ENCODE measurements around the gene TEX52.

Gene TEX52

DNA sequence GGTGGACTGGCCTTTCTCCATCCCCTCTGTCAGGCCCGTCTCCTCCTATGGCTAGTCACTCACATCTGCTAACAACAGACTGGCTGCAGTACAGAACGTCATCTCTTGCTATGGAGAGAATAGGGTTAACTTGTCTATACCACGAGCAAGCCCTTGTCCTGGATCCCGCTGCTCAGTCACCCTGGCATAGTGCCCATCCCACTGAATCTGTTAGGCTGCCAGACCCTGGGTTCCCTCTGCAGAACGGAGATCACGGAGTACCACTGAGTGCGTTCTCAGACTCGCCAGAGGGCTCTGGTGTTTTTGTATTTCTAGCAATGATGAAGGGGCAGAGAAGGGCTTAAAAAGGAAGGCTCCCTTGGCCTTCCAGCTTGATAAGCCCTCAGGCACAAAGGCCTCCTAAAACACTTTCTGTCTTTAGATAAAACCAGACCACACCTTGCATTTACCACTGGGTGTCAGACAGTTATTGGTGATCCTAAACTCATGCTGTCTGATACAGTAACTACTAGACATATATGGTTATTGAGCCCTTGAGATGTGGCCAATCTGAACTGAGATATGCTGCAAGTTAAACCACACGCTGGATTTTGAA lies 15.7 kb downstream of the TEX52 start:
- CTCF ChIA-PET, result interaction anchor here (1.1 kb wide), 1 partner anchor 26 kb away, joined by 3 read pairs; no protein-coding TSS in a partner anchor
- POLR2A ChIA-PET, result no interaction called here
- TF ChIP-seq, protein P1, sequence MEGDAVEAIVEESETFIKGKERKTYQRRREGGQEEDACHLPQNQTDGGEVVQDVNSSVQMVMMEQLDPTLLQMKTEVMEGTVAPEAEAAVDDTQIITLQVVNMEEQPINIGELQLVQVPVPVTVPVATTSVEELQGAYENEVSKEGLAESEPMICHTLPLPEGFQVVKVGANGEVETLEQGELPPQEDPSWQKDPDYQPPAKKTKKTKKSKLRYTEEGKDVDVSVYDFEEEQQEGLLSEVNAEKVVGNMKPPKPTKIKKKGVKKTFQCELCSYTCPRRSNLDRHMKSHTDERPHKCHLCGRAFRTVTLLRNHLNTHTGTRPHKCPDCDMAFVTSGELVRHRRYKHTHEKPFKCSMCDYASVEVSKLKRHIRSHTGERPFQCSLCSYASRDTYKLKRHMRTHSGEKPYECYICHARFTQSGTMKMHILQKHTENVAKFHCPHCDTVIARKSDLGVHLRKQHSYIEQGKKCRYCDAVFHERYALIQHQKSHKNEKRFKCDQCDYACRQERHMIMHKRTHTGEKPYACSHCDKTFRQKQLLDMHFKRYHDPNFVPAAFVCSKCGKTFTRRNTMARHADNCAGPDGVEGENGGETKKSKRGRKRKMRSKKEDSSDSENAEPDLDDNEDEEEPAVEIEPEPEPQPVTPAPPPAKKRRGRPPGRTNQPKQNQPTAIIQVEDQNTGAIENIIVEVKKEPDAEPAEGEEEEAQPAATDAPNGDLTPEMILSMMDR (IDR thresholded peaks at IDR 0.05; ENCODE audit: insufficient read depth, low read length, missing control alignments), result no peak
- no peak overlapping the region for H3K4me3 ChIP-seq (ENCODE audit: low read depth, low read length)
- DNase-seq (ENCODE audit: low read depth, low spot score), result no peak

DNA sequence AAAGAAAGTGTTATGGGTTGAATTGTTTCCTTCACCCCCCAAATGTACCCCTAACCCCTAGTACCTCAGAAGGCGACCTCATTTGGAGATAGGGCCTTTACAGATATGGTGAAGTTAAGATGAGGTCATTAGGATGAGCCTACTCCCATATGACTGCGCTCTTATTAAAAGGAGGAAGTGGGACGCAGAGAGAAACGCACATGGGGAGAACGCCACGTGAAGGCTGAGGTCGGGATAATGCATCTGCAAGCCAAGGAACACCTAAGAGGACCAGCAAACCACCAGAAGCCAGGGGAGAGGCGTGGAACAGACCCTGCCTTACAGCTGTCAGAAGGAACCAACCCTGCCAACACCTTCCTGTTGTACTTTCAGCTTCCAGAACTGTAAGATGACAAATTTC lies 20.3 kb downstream of the TEX52 start:
- DNase-seq (ENCODE audit: low read depth, low spot score), result no peak
- ChIA-PET CTCF (interaction anchor here (9.4 kb wide), 1 partner anchor 13 kb away, joined by 90 read pairs; no protein-coding TSS in a partner anchor), POLR2A (no interaction called here)
- no peak overlapping the region for H3K4me3 ChIP-seq (ENCODE audit: low read depth, low read length)
- TF ChIP-seq, protein P1 (IDR thresholded peaks at IDR 0.05; ENCODE audit: insufficient read depth, low read length, missing control alignments), result no peak

DNA sequence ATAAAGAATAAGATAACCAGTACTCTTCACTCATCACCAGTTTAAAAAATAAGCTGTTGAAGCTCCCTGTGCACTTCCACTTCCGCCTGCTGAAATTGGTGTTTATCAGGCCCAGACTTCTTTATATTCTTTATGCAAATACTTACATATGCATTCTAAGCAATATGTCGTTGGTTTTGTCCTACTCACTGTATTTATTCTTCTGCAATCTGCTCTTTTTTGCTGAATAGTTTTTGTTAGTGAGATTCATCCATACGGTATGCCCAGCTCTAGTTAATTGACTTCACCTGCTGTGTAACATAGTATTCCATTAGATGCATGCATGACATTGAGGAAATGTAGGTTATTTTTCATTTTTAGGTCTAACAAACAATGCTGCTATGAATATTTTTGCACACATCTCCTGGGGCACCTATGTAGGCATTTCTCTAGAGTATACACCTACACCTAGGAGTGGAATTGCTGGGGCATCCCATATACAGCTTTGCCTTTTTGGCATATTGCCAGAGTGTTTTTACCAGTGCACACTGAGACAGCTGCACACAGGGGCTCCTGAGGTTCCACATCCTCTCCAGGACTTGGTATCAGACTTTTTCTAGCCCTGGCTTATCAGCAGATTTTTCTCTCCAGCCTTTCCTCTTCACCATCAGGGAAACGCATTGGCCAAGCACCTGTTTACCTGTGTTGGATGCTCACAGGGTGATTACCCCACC lies 21.0 kb downstream of the TEX52 start:
- no peak overlapping the region for H3K4me3 ChIP-seq (ENCODE audit: low read depth, low read length)
- ChIA-PET POLR2A (no interaction called here), CTCF (interaction anchor here (0.6 to 9.4 kb wide), 2 partner anchors 14 to 21 kb away, joined by 5 to 90 read pairs; no protein-coding TSS in a partner anchor)
- DNase-seq (ENCODE audit: low read depth, low spot score), result no peak
- TF ChIP-seq, protein P1 (IDR thresholded peaks at IDR 0.05; ENCODE audit: insufficient read depth, low read length, missing control alignments), result no peak

DNA sequence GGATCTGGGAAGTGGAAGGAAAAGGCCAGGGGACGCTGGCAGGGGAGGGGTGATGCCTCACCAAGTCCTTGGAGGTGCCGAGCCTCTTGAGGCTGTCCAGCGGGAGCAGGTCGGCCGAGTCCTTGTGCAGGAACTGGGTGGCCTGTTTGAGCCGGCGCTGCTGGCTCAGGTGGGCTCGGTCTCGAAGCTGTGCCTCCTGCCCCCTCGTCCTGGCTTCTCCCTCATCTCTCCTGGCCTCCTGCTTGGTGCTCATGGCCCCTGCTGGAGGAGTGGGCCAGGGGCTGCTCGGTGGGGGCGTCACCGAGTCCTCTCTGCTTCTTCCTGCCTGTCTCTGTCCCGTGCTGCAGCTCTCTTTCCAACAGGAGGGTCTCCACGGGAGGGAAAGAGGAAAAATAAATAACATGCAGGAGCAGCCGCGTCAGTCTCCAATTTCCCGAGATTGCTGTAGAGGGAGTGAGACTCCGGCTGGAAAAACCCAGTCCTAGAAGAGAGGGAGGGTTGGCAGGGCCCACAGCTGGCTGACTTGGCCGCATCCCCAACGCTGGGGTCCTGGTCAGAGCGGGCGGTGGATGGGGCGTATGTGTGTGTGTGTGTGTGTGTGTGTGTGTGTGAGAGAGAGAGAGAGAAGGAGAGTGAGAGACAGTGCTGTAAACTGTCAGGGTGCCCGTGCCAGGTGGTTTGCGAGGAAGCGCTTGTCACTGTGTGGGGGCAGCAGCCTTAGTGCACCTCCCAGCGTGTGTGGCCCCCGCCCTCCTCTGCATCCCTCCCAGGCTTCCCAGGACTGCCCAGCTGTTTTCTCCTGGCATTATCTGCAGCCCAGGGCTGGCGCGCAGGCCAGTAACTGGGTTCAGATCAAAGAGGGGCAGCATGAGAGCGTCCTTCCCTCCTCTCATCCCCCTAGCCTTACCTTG lies 22.0 kb downstream of the TEX52 start, which contains the start of gene NRIP2:
TSS of gene NRIP2 (minus strand) at position 455 of the 911 bp plus-strand sequence. CDS start at position 403, 52 bp downstream.
- DNase-seq (ENCODE audit: low read depth, low spot score), result no peak
- no peak within 1 kb of the TSS; the same call in 1 of the 2 replicates for H3K4me3 ChIP-seq (ENCODE audit: low read depth, low read length)
- ChIA-PET CTCF (interaction anchor here (0.9 to 9.4 kb wide), 6 partner anchors 10 to 207 kb away, joined by 3 to 90 read pairs (median 5); no protein-coding TSS in a partner anchor), POLR2A (no interaction called here)
- TF ChIP-seq, protein P1 (IDR thresholded peaks at IDR 0.05; ENCODE audit: insufficient read depth, low read length, missing control alignments), result no peak

DNA sequence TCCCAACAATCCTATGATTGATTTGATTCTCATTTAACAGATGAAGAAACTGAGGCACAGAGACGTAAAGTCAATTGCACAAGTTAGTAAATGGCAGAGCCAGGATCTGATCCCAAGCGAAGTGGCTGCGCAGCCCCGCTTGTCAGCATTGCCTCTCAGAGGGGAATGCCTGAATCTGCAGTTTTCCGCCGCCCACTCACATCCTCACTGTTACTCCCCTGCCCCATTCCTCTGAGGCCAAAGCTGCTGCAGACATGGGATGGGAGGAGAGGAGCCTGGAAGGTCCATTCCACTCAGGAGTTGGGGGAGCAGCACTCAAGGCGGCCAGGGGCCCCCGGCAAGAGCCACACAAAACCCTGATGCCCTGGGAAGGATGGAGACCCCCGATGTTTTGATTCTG lies 23.0 kb downstream of the TEX52 start:
- H3K4me3 ChIP-seq (ENCODE audit: low read depth, low read length), result no peak overlapping the region
- TF ChIP-seq, protein P1 (IDR thresholded peaks at IDR 0.05; ENCODE audit: insufficient read depth, low read length, missing control alignments), result no peak
- ChIA-PET CTCF (interaction anchor here (0.9 to 9.4 kb wide), 6 partner anchors 9 to 208 kb away, joined by 3 to 90 read pairs (median 5); no protein-coding TSS in a partner anchor), POLR2A (interaction anchor here (0.9 kb wide), 1 partner anchor 57 kb away, joined by 3 read pairs; the partner anchor contains the start of gene TULP3)
- no peak for DNase-seq (ENCODE audit: low read depth, low spot score)

Measured in AG04449 (cell line).